Iris pigment epithelial cell (primary cell): ENCODE measurements around the gene FURIN.
"Not testable (repeated sequence)": the region's sequence is repeated elsewhere in the genome, so short reads cannot be mapped to it uniquely, and the experiment has no call there.

Experiments
- DNase-seq: peaks from one replicate; pipeline ENCODE4 v3.0.0-alpha.2; 2011; ENCODE audit warnings: low read depth

The FURIN gene

DNA sequence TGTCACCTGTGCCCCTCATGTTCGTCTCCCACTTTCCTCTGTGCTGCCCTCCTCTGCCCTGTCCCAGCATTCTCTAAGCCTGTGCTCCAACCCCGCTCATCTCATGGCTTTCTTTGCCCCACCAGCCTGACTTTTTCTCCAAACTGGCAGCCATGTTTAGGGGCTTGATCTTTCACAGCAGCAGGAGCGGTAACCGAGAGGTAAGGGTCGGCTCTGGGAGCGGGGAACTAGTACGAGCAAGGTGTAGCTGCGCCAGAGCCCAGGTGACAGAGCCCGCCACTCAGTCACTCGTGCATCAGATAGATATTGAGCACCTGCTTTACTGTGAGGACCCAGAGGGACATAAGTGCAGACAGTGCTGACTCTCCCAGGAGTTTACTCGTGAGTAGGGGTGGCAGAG is 48.1 kb downstream of the FURIN start:
- DNase-seq: no peak

DNA sequence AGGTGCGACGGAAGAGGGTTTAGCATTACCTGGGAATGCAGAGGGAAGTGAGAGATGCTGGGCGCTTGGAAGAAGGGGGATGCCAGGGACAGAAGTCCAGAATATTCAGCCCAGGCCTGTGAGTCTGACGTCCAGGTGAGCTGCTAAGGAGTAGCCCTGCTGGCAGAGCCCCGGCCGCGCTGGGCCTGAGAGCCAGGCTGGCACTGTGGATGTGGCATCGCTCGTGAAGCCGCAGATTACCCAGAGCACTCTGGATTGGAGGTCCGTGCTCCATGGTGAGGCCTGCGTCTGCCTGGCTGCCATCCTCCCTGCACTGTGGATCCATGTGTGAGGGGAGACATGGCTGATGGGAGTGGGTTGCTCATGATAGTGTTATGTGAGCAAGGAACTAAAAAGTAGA is 49.2 kb downstream of the FURIN start:
- DNase-seq: no peak

DNA sequence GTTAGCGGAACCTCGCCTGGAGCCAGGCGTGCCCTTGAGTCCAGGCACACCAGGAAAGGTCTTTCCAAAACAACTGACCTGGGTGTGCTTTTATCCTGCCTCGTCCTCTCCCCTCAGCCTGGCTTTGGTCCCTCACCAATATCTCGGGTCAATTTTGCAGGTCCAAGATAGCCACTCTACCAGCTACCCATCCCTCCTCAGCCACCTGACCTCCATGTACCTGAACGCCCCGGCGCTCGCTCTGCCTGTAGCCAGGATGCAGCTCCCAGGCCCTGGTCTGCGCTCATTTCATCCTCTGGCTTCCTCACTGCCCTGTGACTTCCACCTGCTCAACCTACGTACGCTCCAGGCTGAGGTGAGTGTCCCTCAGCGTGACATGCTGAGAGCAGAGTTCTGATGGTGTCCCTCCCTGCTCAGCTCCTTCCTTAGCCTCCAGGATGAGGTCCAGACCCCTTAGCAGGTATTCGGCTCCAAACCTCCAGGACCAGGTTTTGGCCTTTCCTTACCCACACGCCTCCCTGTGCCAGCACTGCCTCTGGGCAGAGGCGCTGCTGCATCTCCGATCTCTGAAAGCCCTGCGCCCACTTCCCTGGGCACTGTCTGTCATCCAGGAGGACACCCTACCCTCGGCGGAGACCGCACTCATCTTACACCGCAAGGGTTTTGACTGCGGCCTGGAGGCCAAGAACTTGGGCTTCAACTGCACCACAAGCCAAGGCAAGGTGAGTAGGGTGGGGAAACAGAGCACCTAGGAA is 49.8 kb downstream of the FURIN start:
- DNase-seq: no peak

DNA sequence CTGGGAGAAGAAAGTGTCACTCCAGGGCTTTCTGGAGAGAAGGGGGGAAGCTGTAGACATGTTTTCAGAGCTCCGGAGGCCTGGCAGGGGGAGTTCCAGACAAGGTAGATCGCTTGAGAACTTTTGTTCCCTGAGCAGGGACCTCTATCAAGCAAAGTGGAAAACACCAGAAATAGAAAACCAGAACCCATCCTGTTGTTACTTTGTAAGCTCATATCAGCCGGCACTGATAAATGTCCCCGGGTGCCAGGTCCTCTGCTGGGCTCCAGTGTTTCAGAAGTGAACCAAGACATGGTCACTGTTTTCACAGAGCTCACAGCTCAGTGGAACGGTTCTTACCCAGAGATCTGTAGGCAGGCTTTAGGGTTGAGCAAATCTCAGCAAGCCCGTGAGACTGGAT is 50.4 kb downstream of the FURIN start:
- DNase-seq: no peak

DNA sequence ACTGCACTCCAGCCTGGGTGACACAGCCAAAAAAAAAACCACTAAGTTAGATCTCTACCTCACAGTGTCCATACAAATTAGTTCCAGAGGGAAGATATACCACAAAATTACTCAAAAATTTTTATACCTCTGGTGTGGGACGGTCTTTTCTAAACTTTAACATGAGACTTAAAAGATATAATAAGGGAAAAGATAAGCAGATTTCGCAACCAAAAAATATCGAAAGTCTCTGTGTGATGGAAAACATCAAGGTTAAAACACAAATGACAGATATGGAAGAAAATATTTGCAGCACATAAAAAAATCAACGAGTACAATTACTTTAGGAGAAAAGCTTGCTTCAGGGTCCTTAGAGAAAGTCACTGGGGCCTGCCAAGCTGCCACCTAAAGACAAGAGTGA is 53.5 kb downstream of the FURIN start:
- DNase-seq: no peak

DNA sequence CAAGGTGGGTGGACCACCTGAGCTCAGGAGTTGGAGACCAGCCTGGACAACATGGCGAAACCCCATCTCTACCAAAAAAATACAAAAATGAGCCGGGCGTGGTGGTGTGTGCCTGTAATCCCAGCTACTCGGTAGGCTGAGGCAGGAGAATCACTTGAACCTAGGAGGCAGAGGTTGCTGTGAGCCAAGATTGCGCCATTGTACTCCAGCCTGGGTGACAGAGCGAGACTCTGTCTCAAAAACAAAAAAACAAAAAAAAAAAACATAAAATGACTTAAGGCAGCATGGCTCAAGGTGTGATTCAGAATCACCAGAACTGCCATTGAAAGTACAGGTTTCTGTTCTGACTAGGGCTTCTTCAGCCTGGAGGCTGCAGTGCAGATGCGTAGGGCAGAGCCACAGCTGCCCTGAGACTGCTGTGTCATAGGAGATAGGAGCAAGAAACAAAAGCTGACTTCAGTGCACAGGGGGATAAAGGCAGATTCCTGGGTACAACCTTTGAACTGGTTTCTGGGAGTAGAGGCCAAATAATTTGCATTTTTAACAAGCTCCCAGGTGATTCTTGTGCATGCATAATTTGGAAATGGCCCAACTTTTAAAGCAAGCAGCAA is 54.4 kb downstream of the FURIN start:
- not testable (repeated sequence) for DNase-seq

DNA sequence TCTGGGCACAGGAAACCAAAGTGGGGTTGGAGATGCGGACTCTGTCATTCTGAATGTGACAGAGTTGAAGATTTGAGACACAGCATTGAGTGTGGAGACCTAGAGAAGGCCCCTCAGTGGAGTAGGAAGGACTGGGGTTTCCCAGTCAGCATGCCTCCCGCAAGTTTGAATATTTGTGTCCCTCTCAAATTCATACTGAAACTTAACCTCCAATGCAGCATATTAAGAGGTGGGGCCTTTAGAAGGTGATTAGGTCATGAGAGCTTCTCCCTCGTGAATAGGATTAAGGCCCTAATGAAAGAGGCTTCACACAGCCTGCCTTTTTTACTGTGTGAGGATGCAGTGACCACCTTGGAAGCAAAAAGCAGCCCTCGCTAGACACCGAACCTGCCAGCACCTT is 56.0 kb downstream of the FURIN start:
- no peak for DNase-seq

DNA sequence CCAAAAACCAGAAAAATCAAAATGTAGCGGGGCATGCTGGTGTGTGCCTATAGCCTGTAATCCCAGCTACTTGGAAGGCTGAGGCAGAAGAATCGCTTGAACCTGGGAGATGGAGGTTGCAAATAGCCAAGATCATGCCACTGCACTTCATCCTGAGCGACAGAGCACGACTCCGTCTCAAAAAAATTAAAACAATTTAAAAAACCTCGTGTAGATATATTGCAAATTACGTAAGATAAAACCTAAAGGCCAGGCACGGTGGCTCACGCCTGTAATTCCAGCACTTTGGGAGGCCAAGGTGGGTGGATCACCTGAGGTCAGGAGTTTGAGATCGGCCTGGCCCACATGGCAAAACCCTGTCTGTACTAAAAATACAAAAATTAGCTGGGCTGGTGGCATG is 58.4 kb downstream of the FURIN start:
- DNase-seq: not testable (repeated sequence)

DNA sequence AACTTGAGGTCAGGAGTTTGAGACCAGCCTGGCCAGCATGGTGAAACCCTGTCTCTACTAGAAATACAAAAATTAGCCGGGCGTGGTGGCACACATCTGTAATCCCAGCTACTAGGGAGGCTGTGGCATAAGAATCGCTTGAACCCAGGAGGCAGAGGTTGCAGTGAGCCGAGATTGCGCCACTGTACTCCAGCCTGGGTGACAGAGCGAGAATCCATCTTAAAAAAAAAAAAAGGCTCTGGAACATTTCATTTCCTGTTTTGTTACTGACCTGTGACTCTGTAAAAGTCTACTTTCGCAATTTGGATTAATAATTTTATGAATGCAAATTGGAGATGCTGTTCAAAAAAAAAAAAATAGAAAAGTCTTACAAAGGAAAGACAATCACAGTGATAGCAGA is 59.7 kb downstream of the FURIN start:
- not testable (repeated sequence) for DNase-seq

DNA sequence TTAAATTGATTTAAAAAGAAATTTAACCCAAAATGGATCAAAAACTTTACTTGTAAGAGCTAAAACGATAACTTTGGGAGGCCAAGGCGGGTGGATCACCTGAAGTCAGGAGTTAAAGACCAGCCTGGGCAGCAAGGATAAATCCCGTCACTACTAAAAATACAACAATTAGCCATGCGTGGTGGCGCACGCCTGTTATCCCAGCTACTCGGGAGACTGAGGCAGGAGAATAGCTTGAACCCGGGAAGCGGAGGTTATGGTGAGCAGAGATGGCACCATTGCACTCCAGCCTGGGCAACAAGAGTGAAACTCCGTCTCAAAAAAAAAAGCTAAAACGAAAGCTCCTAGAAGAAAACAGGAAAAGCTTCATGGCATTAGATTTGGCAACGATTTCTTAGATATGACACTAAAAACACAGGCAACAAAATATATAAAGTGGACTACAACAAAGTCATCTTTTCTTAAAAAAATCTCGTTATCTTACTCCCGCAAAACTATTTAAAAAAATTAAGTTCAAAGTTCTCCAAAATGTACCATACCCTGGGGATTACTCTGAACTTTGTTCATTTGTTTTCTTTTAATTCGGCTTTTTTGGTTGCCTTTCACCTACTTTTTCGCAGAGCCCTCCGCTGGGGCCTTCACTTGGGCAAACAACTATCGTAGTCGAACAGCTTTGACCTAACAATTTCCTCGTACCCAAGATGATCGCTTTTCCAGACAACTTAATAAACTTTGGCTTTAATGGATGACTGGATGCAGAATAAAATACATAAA is 61.0 kb downstream of the FURIN start:
- no peak for DNase-seq

DNA sequence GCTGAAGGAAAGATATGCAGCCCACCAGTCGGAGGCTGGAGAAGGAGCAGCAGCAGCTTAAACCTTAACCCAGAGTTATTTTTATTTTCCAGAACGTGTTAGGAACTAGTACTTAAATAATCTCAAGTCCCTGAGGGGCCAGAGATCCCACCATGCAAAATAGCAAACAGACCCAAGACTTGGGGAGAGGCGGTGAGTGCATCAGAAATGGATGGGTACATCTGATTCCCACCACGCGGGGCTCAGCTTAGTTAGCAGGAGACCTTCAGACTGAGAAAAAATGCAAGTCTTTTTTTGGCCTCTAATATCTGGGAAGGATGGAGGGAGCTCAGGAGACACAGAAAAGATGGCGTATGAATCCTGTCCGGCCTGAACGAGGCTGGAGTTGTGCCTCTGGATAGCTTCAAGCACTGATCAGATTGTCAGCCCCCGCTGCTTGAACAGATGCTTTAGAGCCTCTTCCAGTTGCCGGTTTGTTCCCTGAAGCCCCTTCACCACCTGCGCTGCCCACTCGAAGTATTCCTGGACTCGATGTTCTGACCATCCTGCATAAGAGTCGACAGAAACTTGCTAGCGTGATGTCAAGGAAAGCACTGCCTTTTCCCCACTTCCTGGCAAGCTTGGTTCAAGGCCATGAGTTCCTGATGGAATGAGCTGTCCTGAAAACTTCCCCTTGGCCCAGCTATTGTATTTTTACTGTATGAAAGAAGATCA is 62.6 kb downstream of the FURIN start:
- DNase-seq: no peak

DNA sequence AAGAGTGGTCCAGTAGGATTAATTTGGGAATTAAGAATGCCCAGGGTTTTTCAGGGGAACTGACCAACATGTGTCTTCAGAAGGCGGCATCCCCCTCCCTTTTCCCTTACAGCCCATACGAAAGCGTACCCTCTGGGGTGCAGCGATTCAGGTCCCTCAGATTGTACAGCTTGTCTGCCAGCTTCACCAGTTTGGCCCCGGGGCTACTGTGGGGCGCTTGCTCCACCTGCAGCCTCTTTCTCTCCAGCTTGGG is 63.1 kb downstream of the FURIN start:
- DNase-seq: no peak

DNA sequence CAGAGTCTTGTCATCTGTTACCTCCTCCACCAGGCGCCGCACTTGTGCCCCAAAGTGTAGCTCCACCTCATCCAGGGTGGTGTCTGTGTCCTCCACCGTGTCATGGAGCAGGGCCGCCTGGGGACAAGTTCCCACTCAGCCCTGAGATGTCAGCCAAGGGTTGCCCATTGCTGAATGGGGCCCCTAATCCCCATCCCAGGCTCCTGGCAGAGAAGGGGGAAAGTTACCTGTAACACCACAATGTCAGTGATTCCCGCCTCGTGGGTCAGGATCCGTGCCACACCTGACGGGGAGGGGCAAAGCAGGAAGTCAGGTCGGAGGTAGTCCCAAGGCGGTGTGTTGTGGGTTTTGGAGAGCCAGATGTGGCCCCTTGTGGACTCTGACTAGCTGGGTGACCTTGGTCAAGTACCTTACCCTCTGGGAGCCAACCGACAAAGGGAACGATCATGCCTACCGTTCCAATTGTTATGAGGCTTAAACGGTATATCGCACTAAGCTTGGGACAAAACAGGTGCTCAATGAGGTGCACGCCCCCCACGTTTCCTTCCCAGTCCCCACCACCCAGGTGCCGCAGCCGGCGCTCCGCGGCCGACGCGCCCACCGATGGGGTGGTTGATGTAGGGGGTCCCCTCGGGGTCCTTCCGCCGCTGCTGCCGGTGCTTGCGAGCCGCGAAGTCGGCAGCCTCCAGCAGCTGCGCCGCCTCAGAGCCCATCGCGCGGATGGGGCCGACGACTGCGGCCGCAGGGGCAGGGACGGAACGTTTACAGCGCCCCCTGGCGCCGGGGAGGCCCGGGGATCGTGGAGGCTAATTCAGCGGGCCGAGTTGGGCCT is 63.7 kb downstream of the FURIN start, which contains the start of gene HDDC3:
Gene HDDC3, minus strand, starts transcription at position 722 of the 832 bp plus-strand sequence. Its CDS starts 9 bp downstream, at position 713.
- DNase-seq: peak; percentile 75

DNA sequence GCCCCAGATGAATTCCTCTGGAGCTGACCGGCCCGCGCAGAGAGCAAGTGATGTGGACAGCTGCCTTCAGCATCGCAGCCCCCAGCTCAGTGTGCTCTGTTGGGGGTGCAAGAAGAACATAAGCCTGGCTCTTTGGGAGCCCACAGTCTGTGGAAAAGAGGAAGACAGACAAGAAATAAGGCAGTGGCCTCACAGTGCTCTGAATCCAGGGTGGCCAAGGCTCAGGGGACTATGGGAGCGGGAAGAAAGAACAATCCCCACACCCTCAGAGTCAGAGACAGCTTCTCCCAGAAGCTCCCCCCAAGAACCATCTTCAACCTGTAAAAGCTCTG is 64.2 kb downstream of the FURIN start:
- DNase-seq: no peak
